Suprapubic skin (tissue), 4 donors: Measurements from ENCODE around the gene CFAP74. TPM values are rescaled to one million over a fixed set of nuclear protein-coding genes. Genes with fewer than 3 reads are reported as not detected.

Experiments used
- DNase-seq, 2 donors: peaks; one replicate each; pipeline ENCODE4 v3.0.0-alpha.2; 2019; ENCODE audit warnings: low spot score in 2 of 2
- H3K27ac ChIP-seq: fragments of 200-600 bp; sonication (generic); one replicate; pipeline ENCODE4 v1.5.1; 2019
- H3K27me3 ChIP-seq: fragments of 200-600 bp; sonication (generic); one replicate; pipeline ENCODE4 v1.5.1; 2019
- H3K36me3 ChIP-seq: fragments of 200-600 bp; sonication (generic); one replicate; pipeline ENCODE4 v1.5.1; 2019
- H3K4me1 ChIP-seq: fragments of 200-600 bp; sonication (generic); one replicate; pipeline ENCODE4 v1.5.1; 2019
- H3K4me3 ChIP-seq: fragments of 200-600 bp; sonication (generic); one replicate; pipeline ENCODE4 v1.5.1; 2019; ENCODE audit warnings: mild to moderate bottlenecking
- H3K9me3 ChIP-seq: fragments of 200-600 bp; sonication (generic); one replicate; pipeline ENCODE4 v1.5.1; 2019
- EP300 ChIP-seq: sonication (generic); formaldehyde crosslinking; IDR thresholded peaks from one replicate; pipeline ENCODE4 v1.6.1; 2017; ENCODE audit warnings: antibody characterized with exemption
- POLR2A ChIP-seq, 2 donors: fragments of 450-650 bp; IDR thresholded peaks; one replicate each; pipeline ENCODE4 v1.6.1; 2017; ENCODE audit warnings: antibody characterized with exemption in 2 of 2, mild to moderate bottlenecking in 2 of 2, moderate library complexity in 2 of 2
- POLR2AphosphoS5 ChIP-seq, 3 donors: sonication (generic); formaldehyde crosslinking; IDR thresholded peaks; one replicate each; pipeline ENCODE4 v1.6.1; 2017; ENCODE audit warnings: antibody characterized with exemption in 3 of 3
- WGBS: methylation state at CpG from one replicate; pipeline ENCODE4 v1.1.5; 2018; 5-methylcytosine and 5-hydroxymethylcytosine counted together
- total RNA-seq, 4 donors: library from RNA; depleted of rRNA; stranded (reverse); fragments of >200 nt; gene quantifications; one replicate each; pipeline ENCODE4 v1.1.0, GENCODE V29; 2016
- TF ChIP-seq, protein P1 (sequence below), 2 donors: fragments of 200-600 bp in 1 of 2; fragments of 450-650 bp in 1 of 2; sonication (generic) in 1 of 2; IDR thresholded peaks; one replicate each; pipeline ENCODE4 v1.5.1; 2016 to 2019; ENCODE audit warnings: antibody characterized with exemption in 2 of 2, mild to moderate bottlenecking in 1 of 2, moderate library complexity in 1 of 2

Gene CFAP74
- total RNA-seq, 4 donors from 2014 or later, result not detected

DNA sequence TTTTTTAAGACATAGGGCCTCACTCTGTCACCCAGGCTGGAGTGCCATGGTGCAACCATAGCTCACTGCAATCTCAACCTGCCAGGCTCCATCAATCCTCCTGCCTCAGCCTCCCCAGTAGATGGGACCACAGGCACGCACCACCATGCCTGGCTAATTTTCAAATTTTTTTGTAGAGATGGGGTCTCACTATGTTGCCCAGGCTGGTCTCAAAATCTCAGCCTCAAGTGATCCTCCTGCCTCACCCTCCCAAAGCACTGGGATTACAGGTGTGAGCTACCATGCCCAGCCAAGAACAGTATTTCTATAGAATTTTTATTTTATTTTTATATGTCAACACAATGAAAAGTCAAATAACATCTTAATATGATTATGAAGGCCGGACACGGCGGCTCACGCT is 123.6 kb downstream of the CFAP74 start:
- WGBS, result 91% methylated on average over 5 of the region's 5 CpGs
- Histone ChIP-seq H3K4me1 (peaks cover 55% of the 10 kb centered on the region), H3K9me3 (no peaks in the 10 kb centered on the region), H3K4me3 (no peak overlapping the region), H3K36me3 (peaks cover 10% of the 10 kb centered on the region), H3K27me3 (no peaks in the 10 kb centered on the region), H3K27ac (no peak overlapping the region)
- no peak for DNase-seq
- TF ChIP-seq POLR2AphosphoS5 (IDR thresholded peaks at IDR 0.05), result no peak
- no peak for TF ChIP-seq EP300
- TF ChIP-seq POLR2A (IDR thresholded peaks at IDR 0.05), result no peak
- TF ChIP-seq, protein P1, sequence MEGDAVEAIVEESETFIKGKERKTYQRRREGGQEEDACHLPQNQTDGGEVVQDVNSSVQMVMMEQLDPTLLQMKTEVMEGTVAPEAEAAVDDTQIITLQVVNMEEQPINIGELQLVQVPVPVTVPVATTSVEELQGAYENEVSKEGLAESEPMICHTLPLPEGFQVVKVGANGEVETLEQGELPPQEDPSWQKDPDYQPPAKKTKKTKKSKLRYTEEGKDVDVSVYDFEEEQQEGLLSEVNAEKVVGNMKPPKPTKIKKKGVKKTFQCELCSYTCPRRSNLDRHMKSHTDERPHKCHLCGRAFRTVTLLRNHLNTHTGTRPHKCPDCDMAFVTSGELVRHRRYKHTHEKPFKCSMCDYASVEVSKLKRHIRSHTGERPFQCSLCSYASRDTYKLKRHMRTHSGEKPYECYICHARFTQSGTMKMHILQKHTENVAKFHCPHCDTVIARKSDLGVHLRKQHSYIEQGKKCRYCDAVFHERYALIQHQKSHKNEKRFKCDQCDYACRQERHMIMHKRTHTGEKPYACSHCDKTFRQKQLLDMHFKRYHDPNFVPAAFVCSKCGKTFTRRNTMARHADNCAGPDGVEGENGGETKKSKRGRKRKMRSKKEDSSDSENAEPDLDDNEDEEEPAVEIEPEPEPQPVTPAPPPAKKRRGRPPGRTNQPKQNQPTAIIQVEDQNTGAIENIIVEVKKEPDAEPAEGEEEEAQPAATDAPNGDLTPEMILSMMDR (IDR thresholded peaks at IDR 0.05), result no peak

- no peak for DNase-seq
- peaks cover 68% of the 10 kb centered on the region for H3K4me1 ChIP-seq
- TF ChIP-seq EP300, result no peak
- TF ChIP-seq, protein P1 (IDR thresholded peaks at IDR 0.05), result no peak
- no peak for TF ChIP-seq POLR2A (IDR thresholded peaks at IDR 0.05)
- TF ChIP-seq POLR2AphosphoS5 (IDR thresholded peaks at IDR 0.05), result no peak
- no peak overlapping the region for H3K27ac ChIP-seq
- WGBS, result 82% methylated on average over 5 of the region's 5 CpGs
- H3K9me3 ChIP-seq, result no peaks in the 10 kb centered on the region
- H3K36me3 ChIP-seq, result peaks cover 7% of the 10 kb centered on the region
- H3K27me3 ChIP-seq, result no peaks in the 10 kb centered on the region
- H3K4me3 ChIP-seq, result no peak overlapping the region
Measured at GRCh38 chr1:1877865-1878436, 125.6 kb downstream of the CFAP74 start.

DNA sequence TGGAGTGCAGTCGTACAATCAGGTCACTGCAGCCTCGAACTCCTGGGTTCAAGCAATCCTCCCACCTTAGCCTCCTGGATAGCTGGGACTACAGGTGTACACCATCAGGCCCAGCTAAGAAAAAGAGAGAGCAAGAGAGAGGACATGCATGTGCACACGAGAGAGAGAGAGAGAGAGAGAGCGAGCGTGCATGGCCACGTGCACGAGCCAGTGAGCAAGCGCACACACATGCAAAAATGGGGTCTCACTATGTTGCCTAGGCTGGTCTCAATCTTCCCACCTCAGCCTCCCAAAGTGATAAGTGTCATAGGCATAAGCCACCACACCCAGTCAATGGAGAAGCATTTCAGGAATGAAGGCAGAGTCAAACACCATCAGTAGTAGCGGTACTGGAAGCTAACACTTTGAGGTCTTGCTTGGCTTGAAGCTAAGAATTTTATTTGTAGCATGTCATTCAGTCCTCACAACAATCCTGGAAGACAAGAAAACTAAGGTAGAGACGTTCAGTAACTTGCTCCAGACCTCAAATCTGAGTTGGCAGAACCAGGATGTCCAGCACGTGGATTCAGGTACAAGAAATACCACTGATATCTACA is 127.2 kb downstream of the CFAP74 start:
- WGBS, result 75% methylated on average over 11 of the region's 11 CpGs
- no peak overlapping the region for H3K27ac ChIP-seq
- no peaks in the 10 kb centered on the region for H3K27me3 ChIP-seq
- TF ChIP-seq, protein P1 (IDR thresholded peaks at IDR 0.05), result no peak
- H3K4me3 ChIP-seq, result no peak overlapping the region
- H3K4me1 ChIP-seq, result peaks cover 66% of the 10 kb centered on the region
- no peak for DNase-seq
- peaks cover 7% of the 10 kb centered on the region for H3K36me3 ChIP-seq
- H3K9me3 ChIP-seq, result no peaks in the 10 kb centered on the region

- H3K36me3 ChIP-seq, result peaks cover 7% of the 10 kb centered on the region
Measured at GRCh38 chr1:1875932-1876331, 127.7 kb downstream of the CFAP74 start.

DNA sequence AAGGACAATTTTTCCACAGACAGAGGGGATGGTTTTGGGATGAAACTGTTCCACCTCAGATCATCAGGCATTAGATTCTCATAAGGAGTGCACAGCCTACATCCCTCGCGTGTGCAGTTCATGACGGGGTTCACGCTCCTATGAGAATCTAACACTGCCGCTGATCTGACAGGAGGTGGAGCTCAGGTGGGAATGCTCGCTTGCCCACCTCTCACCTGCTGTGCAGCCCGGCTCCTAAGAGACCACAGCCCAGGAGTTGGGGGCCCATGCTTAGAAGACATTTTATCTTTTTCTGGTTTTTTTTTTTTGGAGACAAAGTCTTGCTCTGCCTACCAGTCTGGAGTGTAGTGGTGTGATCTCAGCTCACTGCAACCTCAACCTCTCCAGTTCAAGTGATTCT is 128.7 kb downstream of the CFAP74 start:
- Histone ChIP-seq H3K36me3 (peaks cover 7% of the 10 kb centered on the region), H3K9me3 (no peaks in the 10 kb centered on the region), H3K27me3 (no peaks in the 10 kb centered on the region), H3K27ac (no peak overlapping the region), H3K4me3 (no peak overlapping the region), H3K4me1 (peaks cover 53% of the 10 kb centered on the region)
- TF ChIP-seq POLR2A (IDR thresholded peaks at IDR 0.05), result no peak
- TF ChIP-seq EP300, result no peak
- no peak for TF ChIP-seq POLR2AphosphoS5 (IDR thresholded peaks at IDR 0.05)
- TF ChIP-seq, protein P1 (IDR thresholded peaks at IDR 0.05), result no peak
- DNase-seq, result no peak
- WGBS, result 96% methylated on average over 7 of the region's 7 CpGs

More at GRCh38 chr1:1875932-1876331, 127.7 kb downstream of the CFAP74 start:
- no peaks in the 10 kb centered on the region for H3K27me3 ChIP-seq
- WGBS, result 58% methylated on average over 1 of the region's 1 CpG
- no peaks in the 10 kb centered on the region for H3K9me3 ChIP-seq
- peaks cover 61% of the 10 kb centered on the region for H3K4me1 ChIP-seq
- DNase-seq, result no peak
- H3K27ac ChIP-seq, result no peak overlapping the region
- TF ChIP-seq EP300 (no peak), POLR2A (IDR thresholded peaks at IDR 0.05) (no peak), POLR2AphosphoS5 (IDR thresholded peaks at IDR 0.05) (no peak)
- TF ChIP-seq, protein P1 (IDR thresholded peaks at IDR 0.05), result no peak
- H3K4me3 ChIP-seq, result no peak overlapping the region
